Colonic mucosa (tissue), 4 donors: ENCODE measurements around the gene GNB1. TPM values are rescaled to one million over a fixed set of nuclear protein-coding genes. Genes with fewer than 3 reads are reported as not detected.

ENCODE experiments used
- DNase-seq: peaks from one replicate; pipeline ENCODE4 v3.0.0-alpha.2; 2020
- H3K27ac ChIP-seq: fragments of 200-600 bp; one replicate; pipeline ENCODE4 v1.8.0; 2021
- H3K27me3 ChIP-seq: fragments of 200-600 bp; one replicate; pipeline ENCODE4 v1.8.0; 2021
- H3K36me3 ChIP-seq: fragments of 200-600 bp; one replicate; pipeline ENCODE4 v1.8.0; 2021
- H3K4me1 ChIP-seq: fragments of 200-600 bp; one replicate; pipeline ENCODE4 v1.8.0; 2021; ENCODE audit warnings: mild to moderate bottlenecking
- H3K4me3 ChIP-seq: fragments of 200-600 bp; one replicate; pipeline ENCODE4 v1.8.0; 2021
- H3K9ac ChIP-seq, 2 donors: one replicate each; pipeline ENCODE4 v1.7.0; 2013; ENCODE audit warnings: control low read depth in 2 of 2, low read depth in 2 of 2, low read length in 2 of 2
- H3K9me3 ChIP-seq: fragments of 200-600 bp; one replicate; pipeline ENCODE4 v1.8.0; 2021
- intact Hi-C: fragments of 100-400 bp; cut with DNase I; formaldehyde crosslinking; loops from one replicate; pipeline ENCODE4 v1.14.1; 2022
- total RNA-seq, 2 donors: library from RNA; stranded (reverse); fragmentation: NEBNext Ultra II Directional in 1 of 2; extraction: Animal tissue kit (Norgen Biotek cat#: 25700) in 1 of 2; gene quantifications; one replicate each; pipeline ENCODE4 v1.2.1, GENCODE V29; 2021
- TF ChIP-seq, protein P1 (sequence below): fragments of 200-600 bp; IDR thresholded peaks from one replicate; pipeline ENCODE4 v1.8.0; 2022; ENCODE audit warnings: antibody characterized with exemption, mild to moderate bottlenecking
- donor health status: healthy.
- donor health status: DM: no; HTN: no; CAD: no.
- donor health status: DM: no; HTN: no; CAD: no.

GNB1 gene
- total RNA-seq, 2 donors from 2014 or later, result 281 to 367 TPM

DNA sequence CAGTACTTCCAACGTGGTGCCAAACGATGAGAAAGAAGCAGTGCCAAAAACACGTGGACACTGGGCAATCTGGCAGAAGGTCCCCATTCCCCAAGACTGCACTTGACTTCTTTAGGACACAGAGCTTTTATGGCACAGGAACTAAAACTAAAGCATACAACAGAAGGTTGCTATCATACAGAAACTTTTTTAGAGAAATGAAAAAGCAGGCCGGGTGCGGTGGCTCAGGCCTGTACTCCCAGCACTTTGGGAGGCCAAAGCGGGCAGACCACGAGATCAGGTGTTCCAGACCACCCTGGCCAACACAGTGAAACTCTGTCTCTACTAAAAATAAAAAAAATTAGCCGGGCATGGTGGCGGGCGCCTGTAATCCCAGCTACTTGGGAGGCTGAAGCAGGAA is 43.0 kb downstream of the GNB1 start:
- no peaks in the 10 kb centered on the region for H3K36me3 ChIP-seq
- H3K27me3 ChIP-seq, result no peaks in the 10 kb centered on the region
- peak overlapping the region; percentile 17 for H3K27ac ChIP-seq
- H3K9me3 ChIP-seq, result no peaks in the 10 kb centered on the region
- H3K4me1 ChIP-seq, result peaks cover 19% of the 10 kb centered on the region
- TF ChIP-seq, protein P1, sequence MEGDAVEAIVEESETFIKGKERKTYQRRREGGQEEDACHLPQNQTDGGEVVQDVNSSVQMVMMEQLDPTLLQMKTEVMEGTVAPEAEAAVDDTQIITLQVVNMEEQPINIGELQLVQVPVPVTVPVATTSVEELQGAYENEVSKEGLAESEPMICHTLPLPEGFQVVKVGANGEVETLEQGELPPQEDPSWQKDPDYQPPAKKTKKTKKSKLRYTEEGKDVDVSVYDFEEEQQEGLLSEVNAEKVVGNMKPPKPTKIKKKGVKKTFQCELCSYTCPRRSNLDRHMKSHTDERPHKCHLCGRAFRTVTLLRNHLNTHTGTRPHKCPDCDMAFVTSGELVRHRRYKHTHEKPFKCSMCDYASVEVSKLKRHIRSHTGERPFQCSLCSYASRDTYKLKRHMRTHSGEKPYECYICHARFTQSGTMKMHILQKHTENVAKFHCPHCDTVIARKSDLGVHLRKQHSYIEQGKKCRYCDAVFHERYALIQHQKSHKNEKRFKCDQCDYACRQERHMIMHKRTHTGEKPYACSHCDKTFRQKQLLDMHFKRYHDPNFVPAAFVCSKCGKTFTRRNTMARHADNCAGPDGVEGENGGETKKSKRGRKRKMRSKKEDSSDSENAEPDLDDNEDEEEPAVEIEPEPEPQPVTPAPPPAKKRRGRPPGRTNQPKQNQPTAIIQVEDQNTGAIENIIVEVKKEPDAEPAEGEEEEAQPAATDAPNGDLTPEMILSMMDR, result no peak
- intact Hi-C loops, result no loop called here
- DNase-seq, result no peak
- no peak overlapping the region for H3K4me3 ChIP-seq
- peak overlapping the region in 1 of 2 donors; percentile 54 for H3K9ac ChIP-seq

DNA sequence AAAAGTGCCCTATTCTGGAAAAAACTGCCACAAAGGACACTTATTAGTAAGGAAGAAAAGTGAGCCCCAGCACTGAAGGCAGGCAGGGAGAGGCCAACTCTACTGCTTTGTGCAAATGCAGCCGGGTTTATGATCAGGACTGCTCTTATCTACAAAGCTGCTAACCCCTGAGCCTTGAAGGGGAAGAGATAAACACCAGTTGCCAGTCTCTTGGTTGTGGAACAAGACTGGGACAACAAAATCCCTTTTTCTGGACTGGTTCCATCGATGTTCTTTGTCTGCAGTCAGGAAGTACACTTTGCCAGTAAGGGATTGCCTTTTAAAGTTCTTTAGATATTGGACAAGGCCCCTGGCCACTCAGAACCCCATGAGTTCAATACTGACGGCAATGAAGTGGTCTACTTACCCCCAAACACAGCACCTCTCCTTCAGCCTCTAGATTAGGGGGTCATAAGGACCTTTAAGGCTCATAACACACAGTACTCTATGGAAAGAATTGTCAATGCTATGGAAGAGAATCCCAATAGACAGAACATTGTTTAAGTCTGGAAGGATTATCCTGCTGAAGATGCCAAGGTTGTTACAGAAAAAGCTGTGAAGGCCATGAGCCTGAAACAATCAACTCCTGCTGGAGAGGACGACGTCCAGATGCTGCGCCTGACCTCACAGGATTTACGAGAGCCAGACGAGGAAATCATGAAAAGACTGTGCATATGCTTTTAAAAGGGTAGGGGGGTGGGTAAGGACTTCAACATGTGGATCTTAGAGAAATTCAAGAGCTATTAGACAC is 43.6 kb downstream of the GNB1 start:
- intact Hi-C loops, result no loop called here

DNA sequence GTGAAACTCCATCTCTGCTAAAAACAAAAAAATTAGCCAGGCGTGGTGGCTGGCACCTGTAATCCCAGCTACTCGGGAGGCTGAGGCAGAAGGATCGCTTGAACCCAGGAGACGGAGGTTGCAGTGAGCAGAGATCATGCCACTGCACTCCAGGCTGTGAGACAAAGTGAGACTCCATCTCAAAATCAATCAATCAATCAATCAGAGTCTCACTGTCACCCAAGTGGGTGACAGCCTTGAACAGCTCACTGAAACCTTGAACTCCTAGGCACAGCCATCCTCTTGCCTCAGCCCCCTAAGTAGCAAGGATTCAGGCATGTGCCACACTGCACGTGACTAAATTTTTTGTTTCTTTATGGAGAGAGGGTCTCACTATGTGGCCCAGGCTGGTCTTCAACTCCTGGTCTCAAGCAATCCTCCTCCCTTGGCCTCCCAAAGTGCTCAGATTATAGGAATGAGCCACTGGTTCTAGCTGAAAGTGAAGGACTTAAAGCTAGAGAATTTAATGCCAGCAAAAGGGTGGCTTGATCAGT is 44.4 kb downstream of the GNB1 start:
- H3K27ac ChIP-seq, result no peak overlapping the region
- H3K4me1 ChIP-seq, result peaks cover 30% of the 10 kb centered on the region

More for the DNA sequence above, 43.6 kb downstream of the GNB1 start:
- no peaks in the 10 kb centered on the region for H3K36me3 ChIP-seq
- H3K4me1 ChIP-seq, result peaks cover 24% of the 10 kb centered on the region
- H3K4me3 ChIP-seq, result no peak overlapping the region
- H3K27me3 ChIP-seq, result no peaks in the 10 kb centered on the region
- peak; percentile 44 for DNase-seq
- TF ChIP-seq, protein P1, result no peak
- H3K9me3 ChIP-seq, result no peaks in the 10 kb centered on the region
- H3K9ac ChIP-seq, result peak overlapping the region in 1 of 2 donors; percentile 54
- H3K27ac ChIP-seq, result peak overlapping the region; percentile 17

DNA sequence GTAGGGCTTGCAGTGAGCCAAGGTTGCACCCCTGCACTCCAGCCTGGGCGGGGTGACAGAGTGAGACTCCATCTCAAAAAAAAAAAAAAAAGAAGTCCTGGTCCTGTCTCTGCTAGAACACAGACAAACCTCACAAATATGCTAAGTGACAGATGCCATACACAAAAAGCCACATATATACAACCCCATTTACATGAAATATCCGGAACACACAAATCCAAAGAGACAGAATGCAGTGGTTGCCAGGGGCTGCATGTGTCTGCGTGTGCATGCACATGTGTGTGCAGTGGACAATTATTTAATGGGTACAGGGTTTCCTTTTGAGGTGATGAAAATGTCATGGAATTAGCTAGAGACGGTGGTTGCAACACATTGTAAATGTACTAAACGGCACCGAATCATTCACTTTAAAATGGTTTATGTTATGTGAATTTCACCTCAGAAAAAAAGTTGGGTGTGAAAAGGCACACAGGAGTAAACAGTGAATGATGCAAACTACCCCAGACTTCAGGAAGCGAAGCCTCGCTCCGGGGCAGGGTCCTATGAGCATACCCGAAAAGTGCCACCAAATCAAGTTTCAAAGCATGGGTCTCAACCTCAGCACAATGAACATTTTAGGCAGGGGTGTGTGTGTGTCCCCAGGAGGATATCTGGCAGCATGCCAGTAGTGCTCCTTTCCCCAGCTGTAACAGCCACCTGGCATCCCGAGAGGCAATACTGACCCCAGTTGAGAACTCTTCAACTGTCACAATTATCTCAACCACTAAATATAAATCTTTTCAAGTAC is 48.3 kb downstream of the GNB1 start:
- Histone ChIP-seq H3K27ac (no peak overlapping the region), H3K9ac (no peak overlapping the region), H3K9me3 (no peaks in the 10 kb centered on the region), H3K4me1 (peaks cover 30% of the 10 kb centered on the region), H3K27me3 (no peaks in the 10 kb centered on the region), H3K4me3 (no peak overlapping the region), H3K36me3 (no peaks in the 10 kb centered on the region)
- intact Hi-C loops, result no loop called here
- TF ChIP-seq, protein P1, result no peak
- no peak for DNase-seq

More for the DNA sequence above, 44.4 kb downstream of the GNB1 start:
- Histone ChIP-seq H3K36me3 (no peaks in the 10 kb centered on the region), H3K9me3 (no peaks in the 10 kb centered on the region), H3K9ac (no peak overlapping the region), H3K4me3 (no peak overlapping the region), H3K27me3 (no peaks in the 10 kb centered on the region)
- intact Hi-C loops, result no loop called here
- DNase-seq, result no peak
- TF ChIP-seq, protein P1, result no peak

DNA sequence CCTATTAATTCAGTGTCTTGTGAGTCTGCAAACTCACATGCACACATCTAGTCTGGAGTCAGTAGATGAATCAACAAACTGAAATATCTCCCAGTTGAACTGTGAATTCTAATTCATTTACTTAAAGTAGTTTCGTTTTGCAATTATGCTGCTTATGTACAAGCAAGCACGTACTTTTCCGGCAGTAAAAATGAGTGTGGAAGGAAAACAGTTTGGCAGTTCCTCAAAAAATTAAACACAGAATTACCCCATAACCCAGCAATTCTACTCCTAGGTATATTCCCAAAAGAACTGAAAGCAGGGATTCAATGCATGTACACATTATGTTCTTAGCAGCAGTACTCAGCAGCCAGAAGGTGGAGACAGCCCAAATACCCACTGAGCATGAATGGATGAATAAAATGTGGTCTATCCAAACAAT is 49.3 kb downstream of the GNB1 start:
- no peaks in the 10 kb centered on the region for H3K9me3 ChIP-seq
- no peaks in the 10 kb centered on the region for H3K36me3 ChIP-seq
- TF ChIP-seq, protein P1, result no peak
- H3K4me1 ChIP-seq, result peaks cover 23% of the 10 kb centered on the region
- no peak overlapping the region for H3K9ac ChIP-seq
- H3K27ac ChIP-seq, result peak overlapping the region; percentile 20
- peak overlapping the region; percentile 3 for H3K4me3 ChIP-seq
- no peaks in the 10 kb centered on the region for H3K27me3 ChIP-seq
- intact Hi-C loops, result no loop called here
- DNase-seq, result no peak
